Peyer's patch (tissue), 4 donors: Measurements from ENCODE around the gene TAPT1. TPM values are rescaled to one million over a fixed set of nuclear protein-coding genes. Genes with fewer than 3 reads are reported as not detected.

Source experiments
- DNase-seq, 3 donors: peaks; one replicate each; pipeline ENCODE4 v3.0.0-alpha.2; 2017 to 2019
- H3K27ac ChIP-seq, 4 donors: fragments of 200-600 bp; sonication (generic); one replicate each; pipeline ENCODE4 v1.5.1; 2016 to 2019
- H3K27me3 ChIP-seq, 2 donors: fragments of 200-600 bp; sonication (generic); one replicate each; pipeline ENCODE4 v1.5.1; 2019
- H3K36me3 ChIP-seq, 3 donors: fragments of 200-600 bp; sonication (generic); one replicate each; pipeline ENCODE4 v1.5.1; 2016 to 2019
- H3K4me1 ChIP-seq, 4 donors: fragments of 200-600 bp; sonication (generic); one replicate each; pipeline ENCODE4 v1.5.1; 2016 to 2019
- H3K4me3 ChIP-seq, 4 donors: fragments of 200-600 bp; sonication (generic); 1 replicate in 3 of 4; 2 replicates in 1 of 4; pipeline ENCODE4 v1.5.1; 2016 to 2019; ENCODE audit warnings: mild to moderate bottlenecking in 1 of 4
- H3K9me3 ChIP-seq, 4 donors: fragments of 200-600 bp; sonication (generic); one replicate each; pipeline ENCODE4 v1.5.1; 2016 to 2019; ENCODE audit warnings: mild to moderate bottlenecking in 1 of 4
- POLR2A ChIP-seq, 2 donors: fragments of 450-650 bp; IDR thresholded peaks; one replicate each; pipeline ENCODE4 v1.5.1; 2017; ENCODE audit warnings: antibody characterized with exemption in 2 of 2, mild to moderate bottlenecking in 2 of 2, moderate library complexity in 2 of 2
- total RNA-seq, 4 donors: library from RNA; depleted of rRNA; stranded (reverse); fragments of >200 nt; gene quantifications; one replicate each; pipeline ENCODE4 v1.1.0, GENCODE V29; 2016
- TF ChIP-seq, protein P1 (sequence below), 6 experiments: fragments of 450-650 bp in 4 of 6; fragments of 200-600 bp in 2 of 6; sonication (generic) in 1 of 6; IDR thresholded peaks; one replicate each; pipeline ENCODE4 v1.5.1; 2017 to 2019; ENCODE audit warnings: antibody characterized with exemption in 6 of 6, mild to moderate bottlenecking in 3 of 6, moderate library complexity in 1 of 6

TAPT1 gene
- total RNA-seq, 4 donors from 2014 or later, result 22.4 to 43.7 (median 33.7) TPM

DNA sequence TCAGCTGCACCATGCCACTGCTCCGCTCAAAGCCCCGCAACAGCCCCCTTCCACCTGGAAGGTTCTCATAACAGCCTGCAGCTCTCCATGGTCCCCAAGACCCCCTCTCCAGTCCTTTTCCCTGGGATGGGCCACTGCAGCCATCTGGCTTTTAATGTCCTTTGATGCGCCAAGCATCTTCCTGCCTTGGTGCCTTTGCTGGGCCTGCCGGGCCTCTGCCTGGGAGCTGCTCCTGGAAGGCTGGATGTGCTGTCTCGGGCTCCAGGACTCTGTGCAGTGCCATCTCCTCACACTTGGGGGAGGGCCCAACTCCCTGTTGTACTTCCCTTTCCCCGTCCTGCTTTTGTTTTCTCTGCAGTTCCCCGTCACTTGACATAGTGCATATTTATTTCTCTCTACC lies 60.3 kb downstream of the TAPT1 start:
- peaks cover 0 to 7% (median 0%) of the 10 kb centered on the region in 4 donors for H3K4me1 ChIP-seq
- H3K4me3 ChIP-seq, result no peak overlapping the region
- no peaks in the 10 kb centered on the region for H3K27me3 ChIP-seq
- no peak for DNase-seq
- no peak for TF ChIP-seq POLR2A (IDR thresholded peaks at IDR 0.05)
- TF ChIP-seq, protein P1, sequence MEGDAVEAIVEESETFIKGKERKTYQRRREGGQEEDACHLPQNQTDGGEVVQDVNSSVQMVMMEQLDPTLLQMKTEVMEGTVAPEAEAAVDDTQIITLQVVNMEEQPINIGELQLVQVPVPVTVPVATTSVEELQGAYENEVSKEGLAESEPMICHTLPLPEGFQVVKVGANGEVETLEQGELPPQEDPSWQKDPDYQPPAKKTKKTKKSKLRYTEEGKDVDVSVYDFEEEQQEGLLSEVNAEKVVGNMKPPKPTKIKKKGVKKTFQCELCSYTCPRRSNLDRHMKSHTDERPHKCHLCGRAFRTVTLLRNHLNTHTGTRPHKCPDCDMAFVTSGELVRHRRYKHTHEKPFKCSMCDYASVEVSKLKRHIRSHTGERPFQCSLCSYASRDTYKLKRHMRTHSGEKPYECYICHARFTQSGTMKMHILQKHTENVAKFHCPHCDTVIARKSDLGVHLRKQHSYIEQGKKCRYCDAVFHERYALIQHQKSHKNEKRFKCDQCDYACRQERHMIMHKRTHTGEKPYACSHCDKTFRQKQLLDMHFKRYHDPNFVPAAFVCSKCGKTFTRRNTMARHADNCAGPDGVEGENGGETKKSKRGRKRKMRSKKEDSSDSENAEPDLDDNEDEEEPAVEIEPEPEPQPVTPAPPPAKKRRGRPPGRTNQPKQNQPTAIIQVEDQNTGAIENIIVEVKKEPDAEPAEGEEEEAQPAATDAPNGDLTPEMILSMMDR (IDR thresholded peaks at IDR 0.05), result no peak
- no peaks in the 10 kb centered on the region for H3K9me3 ChIP-seq
- peaks cover 0 to 63% (median 0%) of the 10 kb centered on the region in 3 donors for H3K36me3 ChIP-seq
- H3K27ac ChIP-seq, result no peak overlapping the region

DNA sequence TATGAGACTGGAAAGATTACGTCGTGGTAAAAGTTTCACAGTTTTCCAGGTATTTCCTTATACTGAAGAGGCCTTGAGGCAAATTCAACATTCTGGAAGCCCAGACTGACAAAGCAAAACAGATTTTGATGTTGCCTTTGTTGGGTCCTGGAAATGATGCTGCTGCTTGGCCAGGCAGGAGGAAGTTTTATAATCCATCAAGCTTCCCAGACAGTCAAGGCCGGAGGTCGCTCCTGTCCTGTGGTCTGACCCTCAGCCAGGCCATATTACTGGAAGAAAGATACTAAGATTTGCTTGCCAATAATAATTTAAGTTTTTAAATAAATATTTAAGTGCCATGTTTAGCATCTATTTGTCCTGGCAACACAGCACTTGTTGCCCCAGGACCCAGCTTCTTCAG lies 63.4 kb downstream of the TAPT1 start:
- Histone ChIP-seq H3K27ac (no peak overlapping the region), H3K4me1 (peaks cover 0 to 19% (median 4%) of the 10 kb centered on the region in 4 donors), H3K4me3 (no peak overlapping the region), H3K36me3 (peaks cover 0 to 47% (median 0%) of the 10 kb centered on the region in 3 donors), H3K27me3 (no peaks in the 10 kb centered on the region), H3K9me3 (no peaks in the 10 kb centered on the region)
- no peak for TF ChIP-seq POLR2A (IDR thresholded peaks at IDR 0.05)
- TF ChIP-seq, protein P1 (IDR thresholded peaks at IDR 0.05), result no peak
- no peak for DNase-seq

DNA sequence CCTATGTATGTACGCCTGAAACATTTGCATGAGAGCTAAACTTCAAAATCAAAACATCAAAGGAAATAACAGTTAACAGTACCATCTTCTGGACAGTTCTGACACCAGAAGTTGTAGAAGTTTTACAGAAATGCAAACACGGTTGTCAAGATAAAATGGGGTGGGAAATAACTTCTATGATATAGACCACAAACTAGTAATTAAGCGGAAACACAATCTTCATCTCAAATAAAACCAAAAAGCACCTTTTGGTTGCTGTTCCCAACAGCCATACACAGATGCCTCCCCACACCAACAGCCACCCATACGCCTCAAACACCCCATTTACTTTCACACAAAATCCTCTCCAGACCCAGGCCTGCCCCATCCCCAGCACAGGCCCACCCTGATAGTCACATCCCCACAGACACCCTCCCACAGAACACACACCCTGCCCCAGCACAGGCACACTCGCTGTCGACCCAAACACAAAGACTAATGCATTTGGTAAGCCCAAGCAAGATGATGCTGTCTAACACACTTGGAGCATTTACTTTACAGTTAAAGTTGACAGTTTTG lies 64.3 kb downstream of the TAPT1 start:
- H3K27me3 ChIP-seq, result no peaks in the 10 kb centered on the region
- no peak overlapping the region for H3K27ac ChIP-seq
- H3K4me1 ChIP-seq, result peaks cover 0 to 28% (median 6%) of the 10 kb centered on the region in 4 donors
- H3K4me3 ChIP-seq, result no peak overlapping the region
- H3K36me3 ChIP-seq, result peaks cover 0 to 40% (median 0%) of the 10 kb centered on the region in 3 donors
- H3K9me3 ChIP-seq, result no peaks in the 10 kb centered on the region
- DNase-seq, result no peak
- no peak for TF ChIP-seq POLR2A (IDR thresholded peaks at IDR 0.05)
- TF ChIP-seq, protein P1 (IDR thresholded peaks at IDR 0.05), result peak in 3 of 6 experiments; percentile 31 to 48 (median 41)

DNA sequence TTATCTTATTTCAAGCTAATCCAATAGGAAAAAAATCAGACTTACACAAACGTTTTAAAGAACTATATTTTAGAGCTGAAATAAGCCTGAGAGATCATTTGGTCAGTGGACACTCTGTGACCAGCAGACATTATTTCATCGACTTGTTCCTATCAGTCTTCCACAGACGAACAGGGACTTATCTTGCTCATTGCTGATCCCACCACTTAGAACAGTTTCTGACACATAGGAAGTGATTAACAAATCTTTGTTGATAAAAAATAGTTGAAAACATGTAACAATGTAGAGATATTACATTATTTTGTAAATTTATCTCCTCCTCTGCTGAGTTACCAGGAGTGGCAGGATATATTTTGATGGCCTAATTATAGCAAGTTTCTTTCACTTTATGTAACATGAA lies 65.8 kb downstream of the TAPT1 start:
- H3K4me1 ChIP-seq, result peaks cover 0 to 33% (median 6%) of the 10 kb centered on the region in 4 donors
- peaks cover 0 to 27% (median 0%) of the 10 kb centered on the region in 3 donors for H3K36me3 ChIP-seq
- peak overlapping the region in 2 of 4 donors; percentile 64 to 83 for H3K27ac ChIP-seq
- no peaks in the 10 kb centered on the region for H3K27me3 ChIP-seq
- no peak for DNase-seq
- H3K9me3 ChIP-seq, result no peaks in the 10 kb centered on the region
- TF ChIP-seq POLR2A (IDR thresholded peaks at IDR 0.05), result no peak
- TF ChIP-seq, protein P1 (IDR thresholded peaks at IDR 0.05), result no peak
- H3K4me3 ChIP-seq, result no peak overlapping the region

- Histone ChIP-seq H3K36me3 (peaks cover 0 to 16% (median 0%) of the 10 kb centered on the region in 3 donors), H3K4me1 (peaks cover 0 to 33% (median 6%) of the 10 kb centered on the region in 4 donors), H3K9me3 (no peaks in the 10 kb centered on the region), H3K4me3 (no peak overlapping the region), H3K27me3 (no peaks in the 10 kb centered on the region), H3K27ac (peak overlapping the region in 3 of 4 donors; percentile 29 to 83 (median 64))
- DNase-seq, result peak in 1 of 3 donors; percentile 63
- TF ChIP-seq, protein P1 (IDR thresholded peaks at IDR 0.05), result no peak
- no peak for TF ChIP-seq POLR2A (IDR thresholded peaks at IDR 0.05)
These were observed 67.0 kb downstream of the TAPT1 start for GRCh38 chr4:16159286-16159685.
